GM20000 (cell line): ENCODE measurements around the gene KLLN.
"Not testable (repeated sequence)": the region's sequence is repeated elsewhere in the genome, so short reads cannot be mapped to it uniquely, and the experiment has no call there.

Experiments
- DNase-seq: peaks from one replicate; pipeline ENCODE4 v3.0.0; 2012; ENCODE audit warnings: low spot score
- CTCF ChIP-seq: IDR thresholded peaks from 2 replicates; pipeline ENCODE4 v1.5.1; 2012; ENCODE audit warnings: mild to moderate bottlenecking, control low read depth; ENCODE audit errors: extremely low read depth, missing control alignments

KLLN gene

GRCh38 chr10:87842776-87843497 lies 20.4 kb downstream of the KLLN start:
- DNase-seq, result no peak
- TF ChIP-seq CTCF, result no peak

- DNase-seq, result no peak
- TF ChIP-seq CTCF, result no peak
Observed at GRCh38 chr10:87842220-87842641, 21.1 kb downstream of the KLLN start.

- TF ChIP-seq CTCF, result no peak
- DNase-seq, result no peak
Observed at GRCh38 chr10:87841186-87841585, 22.1 kb downstream of the KLLN start.

- TF ChIP-seq CTCF, result no peak
Observed at GRCh38 chr10:87838650-87839049, 24.7 kb downstream of the KLLN start.

GRCh38 chr10:87837445-87837844 lies 25.9 kb downstream of the KLLN start:
- TF ChIP-seq CTCF, result no peak
- DNase-seq, result no peak

More at GRCh38 chr10:87838650-87839049, 24.7 kb downstream of the KLLN start:
- no peak for DNase-seq

GRCh38 chr10:87836098-87836497 lies 27.2 kb downstream of the KLLN start:
- no peak for DNase-seq
- no peak for TF ChIP-seq CTCF

- TF ChIP-seq CTCF, result no peak
- DNase-seq, result no peak
Observed at GRCh38 chr10:87829986-87830729, 33.2 kb downstream of the KLLN start.

GRCh38 chr10:87829051-87829450 lies 34.3 kb downstream of the KLLN start:
- DNase-seq, result not testable (repeated sequence)
